ENCODE measurements around the gene CRIP1. TPM values are rescaled to one million over a fixed set of nuclear protein-coding genes. Genes with fewer than 3 reads are reported as not detected.

Gene CRIP1
- total RNA-seq, 1 experiment from 2014 or later, result 0.39 TPM

DNA sequence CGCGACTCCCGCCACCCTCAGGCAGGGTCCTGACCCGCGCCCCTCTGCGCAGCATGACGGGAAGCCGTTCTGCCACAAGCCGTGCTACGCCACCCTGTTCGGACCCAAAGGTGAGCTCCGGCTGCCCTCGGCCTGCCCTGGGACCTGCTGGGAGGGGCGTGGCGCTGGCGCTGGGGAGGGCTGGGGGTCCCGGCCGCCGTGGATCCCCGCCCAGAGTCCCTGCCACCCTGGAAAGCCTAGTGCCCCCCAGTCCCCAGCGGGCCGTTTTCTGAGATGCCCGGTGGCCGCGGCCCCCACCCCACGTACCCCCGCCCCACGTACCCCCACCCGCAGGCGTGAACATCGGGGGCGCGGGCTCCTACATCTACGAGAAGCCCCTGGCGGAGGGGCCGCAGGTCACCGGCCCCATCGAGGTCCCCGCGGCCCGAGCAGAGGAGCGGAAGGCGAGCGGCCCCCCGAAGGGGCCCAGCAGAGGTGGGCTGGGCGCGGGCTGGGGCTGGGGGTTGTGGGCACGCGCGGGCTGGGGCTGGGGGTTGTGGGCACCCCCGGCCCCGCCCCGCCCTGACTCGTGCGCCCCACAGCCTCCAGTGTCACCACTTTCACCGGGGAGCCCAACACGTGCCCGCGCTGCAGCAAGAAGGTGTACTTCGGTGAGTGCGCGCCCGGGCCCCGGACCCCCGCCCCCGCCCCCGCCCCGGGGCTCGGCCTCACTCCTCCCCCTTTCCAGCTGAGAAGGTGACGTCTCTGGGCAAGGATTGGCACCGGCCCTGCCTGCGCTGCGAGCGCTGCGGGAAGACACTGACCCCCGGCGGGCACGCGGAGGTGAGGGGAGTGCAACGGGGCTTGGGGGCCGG is 8.1 kb upstream of the CRIP1 start:
- Histone ChIP-seq H3K4me1 (replicated peaks) (peaks cover 42% of the 10 kb centered on the region), H3K27ac (no peak overlapping the region), H3K4me3 (no peak overlapping the region), H3K36me3 (no peaks in the 10 kb centered on the region), H3K27me3 (replicated peaks) (peaks cover 25% of the 10 kb centered on the region), H3K9me3 (replicated peaks) (no peaks in the 10 kb centered on the region)
- DNase-seq (ENCODE audit: low read depth in 1 of 2, low spot score in 2 of 2), result no peak

DNA sequence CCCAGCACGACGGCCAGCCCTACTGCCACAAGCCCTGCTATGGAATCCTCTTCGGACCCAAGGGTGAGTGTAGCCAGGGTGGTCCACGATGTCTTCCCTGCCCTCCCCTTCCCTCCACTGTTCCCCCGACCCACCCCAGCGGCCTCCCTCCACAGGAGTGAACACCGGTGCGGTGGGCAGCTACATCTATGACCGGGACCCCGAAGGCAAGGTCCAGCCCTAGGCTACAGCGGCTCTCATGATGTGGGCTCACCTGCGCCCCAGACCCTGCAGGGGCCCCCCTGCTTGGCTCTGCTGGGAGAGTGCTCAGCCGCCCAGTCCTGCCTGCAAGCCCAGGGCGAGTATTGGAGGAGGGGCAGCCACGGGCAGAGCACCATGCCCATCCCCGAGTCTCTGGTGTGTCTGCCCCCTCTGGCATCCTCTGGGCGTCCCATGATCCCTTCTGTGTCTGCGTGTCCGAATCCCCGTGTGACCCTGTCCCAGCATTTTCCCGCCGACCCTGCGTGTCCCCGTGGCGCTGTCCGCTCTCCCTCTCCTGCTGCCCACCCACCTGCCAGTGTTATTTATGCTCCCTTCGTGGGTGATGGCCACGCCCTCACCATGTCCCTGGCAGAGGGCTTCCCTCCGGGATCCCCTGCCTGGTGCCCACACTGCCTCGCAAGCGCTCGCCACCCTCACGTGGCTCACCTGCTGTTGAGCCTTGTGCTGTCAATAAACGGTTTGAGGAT is 7.1 kb upstream of the CRIP1 start:
- Histone ChIP-seq H3K4me1 (replicated peaks) (peaks cover 34% of the 10 kb centered on the region), H3K4me3 (no peak overlapping the region), H3K9me3 (replicated peaks) (no peaks in the 10 kb centered on the region), H3K36me3 (no peaks in the 10 kb centered on the region), H3K27me3 (replicated peaks) (peaks cover 22% of the 10 kb centered on the region), H3K27ac (no peak overlapping the region)
- DNase-seq (ENCODE audit: low read depth in 1 of 2, low spot score in 2 of 2), result no peak

DNA sequence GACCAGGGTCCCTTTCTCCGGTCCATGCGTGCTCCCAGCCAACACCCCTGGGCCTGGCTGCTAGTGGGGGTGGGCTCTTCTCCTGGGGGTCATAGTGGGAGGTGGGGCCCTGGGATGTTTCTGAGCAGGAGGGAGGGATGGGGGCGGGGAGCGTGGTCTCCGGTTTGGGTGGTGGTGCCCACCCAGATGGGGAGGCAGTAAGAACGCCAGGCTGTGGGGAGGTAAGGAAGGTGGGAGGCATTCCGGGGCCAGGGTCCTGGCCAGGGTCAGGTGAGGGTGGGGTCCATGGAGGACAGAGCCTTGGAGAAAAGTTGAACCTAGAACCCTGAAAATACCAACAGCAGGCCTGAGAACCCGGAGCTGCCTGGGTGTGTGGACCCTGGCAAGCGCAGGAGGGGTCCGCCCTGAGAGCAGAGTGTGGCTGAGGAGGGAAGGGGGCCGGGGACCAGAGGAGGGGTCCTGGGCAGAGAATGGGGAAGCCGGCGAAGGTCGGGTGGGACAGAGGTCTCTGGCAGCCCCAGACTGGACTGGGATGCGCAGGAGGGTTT is 6.4 kb upstream of the CRIP1 start:
- DNase-seq (ENCODE audit: low read depth in 1 of 2, low spot score in 2 of 2), result no peak
- peaks cover 16% of the 10 kb centered on the region for H3K27me3 ChIP-seq (replicated peaks)
- H3K9me3 ChIP-seq (replicated peaks), result no peaks in the 10 kb centered on the region
- no peak overlapping the region for H3K4me3 ChIP-seq
- no peaks in the 10 kb centered on the region for H3K36me3 ChIP-seq
- no peak overlapping the region; the same call in 1 of the 2 replicates for H3K27ac ChIP-seq
- peaks cover 27% of the 10 kb centered on the region for H3K4me1 ChIP-seq (replicated peaks)

DNA sequence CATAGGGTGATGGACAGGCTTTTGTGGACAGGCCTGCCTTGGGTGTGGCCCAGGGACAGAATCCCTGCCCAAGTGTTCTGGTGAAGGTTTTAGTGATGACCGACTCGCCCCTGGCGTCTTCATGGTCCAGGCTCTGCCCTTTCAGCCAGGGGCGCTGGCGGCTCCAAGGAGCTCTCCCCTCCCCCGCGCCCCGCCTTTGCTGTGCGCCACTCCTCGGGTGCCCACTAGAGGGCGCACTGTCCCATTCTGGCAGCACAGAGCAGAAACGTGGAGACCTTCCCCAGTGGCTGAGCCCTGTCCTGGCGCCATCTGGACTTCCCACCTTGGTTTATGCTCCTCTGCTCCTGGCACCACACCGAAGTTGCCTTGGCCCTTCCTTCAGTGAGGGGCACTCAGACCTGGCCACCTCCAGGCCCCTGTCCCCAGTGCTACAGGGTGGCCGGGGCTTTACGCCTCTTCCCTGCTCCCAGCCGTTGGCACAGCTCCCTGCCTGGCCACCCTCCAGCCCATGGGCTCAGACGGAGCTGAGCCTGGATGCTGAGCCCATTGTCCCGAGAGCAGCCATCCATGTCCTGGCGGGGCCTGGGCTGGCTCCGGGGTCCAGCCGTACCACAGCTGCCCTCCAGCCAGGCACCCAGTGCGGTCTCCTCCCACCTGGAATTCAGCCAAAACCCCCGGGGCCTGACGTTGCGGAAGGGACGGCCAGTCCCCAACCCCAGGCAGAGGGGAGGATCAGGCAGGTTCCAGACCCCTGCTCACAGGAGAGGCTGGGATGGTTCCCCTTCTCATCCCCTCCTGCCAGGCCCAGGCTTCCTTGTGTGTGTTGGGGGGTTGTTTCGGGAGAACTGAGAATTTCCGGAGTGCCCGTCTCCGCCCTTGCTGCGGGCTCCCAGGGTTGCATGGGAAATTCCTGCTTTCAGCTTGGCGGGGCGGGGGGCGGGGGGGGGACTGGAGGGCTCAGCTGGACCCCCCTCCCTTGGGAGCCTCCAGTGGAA is 5.6 kb upstream of the CRIP1 start:
- H3K36me3 ChIP-seq, result no peaks in the 10 kb centered on the region
- peaks cover 23% of the 10 kb centered on the region for H3K4me1 ChIP-seq (replicated peaks)
- H3K27ac ChIP-seq, result peak overlapping the region; percentile 96
- peaks cover 15% of the 10 kb centered on the region for H3K27me3 ChIP-seq (replicated peaks)
- H3K9me3 ChIP-seq (replicated peaks), result no peaks in the 10 kb centered on the region
- peak; percentile 83 to 95 for DNase-seq (ENCODE audit: low read depth in 1 of 2, low spot score in 2 of 2)
- H3K4me3 ChIP-seq, result peak overlapping the region; percentile 35

DNA sequence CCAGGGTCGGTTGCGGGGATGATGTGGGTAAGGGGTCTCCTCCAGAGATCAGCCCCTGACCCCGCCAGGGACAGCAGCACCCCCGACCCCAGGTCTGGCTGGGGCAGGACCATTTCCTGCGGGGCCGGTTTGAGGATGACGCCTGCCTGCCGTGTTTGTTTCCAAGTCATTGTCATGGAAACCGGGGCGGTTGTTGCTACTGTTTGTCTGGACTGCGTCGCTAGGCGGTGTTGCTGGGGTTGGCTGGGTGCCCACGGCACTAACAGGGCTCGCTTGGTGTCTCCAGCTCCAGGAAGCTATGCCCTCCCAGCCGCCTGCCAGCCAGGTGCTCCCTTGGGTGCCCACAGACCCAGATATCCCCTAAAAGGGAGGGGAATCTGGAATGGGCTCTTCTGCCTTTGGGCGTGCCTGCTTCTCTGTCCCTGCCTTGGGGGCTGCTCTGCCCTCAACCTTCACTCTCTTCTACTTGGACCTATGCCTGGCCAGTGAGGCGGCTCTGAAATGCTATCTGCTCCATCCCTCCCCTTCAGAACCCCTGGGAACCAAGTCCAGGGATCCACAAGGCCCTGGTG is 4.7 kb upstream of the CRIP1 start:
- no peaks in the 10 kb centered on the region for H3K36me3 ChIP-seq
- peaks cover 24% of the 10 kb centered on the region for H3K4me1 ChIP-seq (replicated peaks)
- peak overlapping the region; percentile 96 for H3K27ac ChIP-seq
- peaks cover 16% of the 10 kb centered on the region for H3K27me3 ChIP-seq (replicated peaks)
- no peaks in the 10 kb centered on the region for H3K9me3 ChIP-seq (replicated peaks)
- H3K4me3 ChIP-seq, result peak overlapping the region; percentile 35; the same call in 1 of the 2 replicates
- DNase-seq (ENCODE audit: low read depth in 1 of 2, low spot score in 2 of 2), result peak; percentile 91 to 97

DNA sequence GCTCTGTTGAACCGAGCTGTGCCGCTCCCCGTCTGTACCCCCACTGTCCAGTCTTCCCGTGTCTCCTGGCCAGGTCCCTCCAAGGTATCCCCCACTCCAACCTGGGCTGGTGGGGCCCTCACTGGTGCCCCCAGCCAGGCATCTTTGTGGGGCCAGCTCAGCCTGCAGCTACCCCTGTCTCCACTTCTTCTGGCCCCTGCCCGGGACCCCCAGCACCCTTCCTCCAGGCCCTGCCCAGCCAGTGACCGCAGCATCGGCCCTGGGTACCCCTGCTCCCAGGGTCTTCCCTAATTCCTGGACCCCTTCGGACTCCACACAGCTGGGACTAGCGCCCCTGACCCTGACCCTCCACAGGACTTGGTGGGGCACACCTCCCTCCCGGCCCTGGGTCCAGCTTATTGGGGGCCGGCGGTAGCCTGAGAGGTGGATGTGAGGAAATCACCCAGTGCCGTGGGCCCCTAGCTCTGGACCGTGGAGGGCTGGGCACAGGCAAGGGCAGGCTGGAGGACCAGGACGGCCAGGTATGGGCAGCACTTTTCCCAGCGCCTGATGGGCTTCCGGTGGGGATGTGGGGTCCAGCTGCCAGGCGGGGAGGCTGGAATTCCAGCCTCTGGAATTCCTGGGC is 4.1 kb upstream of the CRIP1 start:
- no peak for DNase-seq (ENCODE audit: low read depth in 1 of 2, low spot score in 2 of 2)
- no peak overlapping the region for H3K4me3 ChIP-seq
- peaks cover 22% of the 10 kb centered on the region for H3K27me3 ChIP-seq (replicated peaks)
- no peaks in the 10 kb centered on the region for H3K9me3 ChIP-seq (replicated peaks)
- peaks cover 31% of the 10 kb centered on the region for H3K4me1 ChIP-seq (replicated peaks)
- H3K36me3 ChIP-seq, result no peaks in the 10 kb centered on the region
- peak overlapping the region; percentile 96 for H3K27ac ChIP-seq

DNA sequence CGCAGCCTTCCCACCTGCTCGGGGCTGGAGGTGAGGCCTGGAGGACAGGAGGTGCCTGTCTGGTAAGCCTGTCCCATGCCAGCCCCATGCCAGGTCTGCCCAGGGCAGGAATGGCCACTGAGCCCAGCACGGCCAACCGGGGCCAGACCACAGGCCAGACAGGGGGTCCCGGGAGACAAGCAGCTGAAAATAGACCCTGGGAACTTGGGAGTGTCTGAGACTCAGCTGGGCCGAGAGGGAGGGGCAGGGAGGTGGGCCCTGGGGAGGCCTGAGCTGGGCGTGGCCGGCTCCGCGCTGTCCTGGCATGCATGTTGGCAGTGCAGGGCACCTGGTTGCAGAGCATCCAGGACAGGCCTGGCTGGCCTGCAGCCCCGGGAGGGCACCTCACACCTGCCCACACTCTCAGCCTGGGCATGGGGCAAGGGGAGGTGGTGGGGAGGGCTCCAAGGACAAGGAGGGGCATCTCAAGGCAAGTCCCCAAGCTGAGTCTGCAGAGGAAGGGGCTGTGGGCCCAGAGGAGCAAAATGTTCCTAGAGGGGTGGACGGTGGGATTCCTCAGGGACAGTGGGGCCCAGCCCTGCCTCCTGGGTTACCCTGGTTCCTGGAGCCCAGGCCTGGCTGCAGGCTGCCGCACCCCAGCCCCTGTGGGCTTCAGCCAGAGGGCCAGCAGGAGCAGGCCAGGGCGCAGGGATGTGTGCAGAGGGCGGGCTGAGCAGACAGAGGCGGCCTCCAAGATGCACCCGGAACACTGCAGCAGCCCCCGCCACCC is 3.2 kb upstream of the CRIP1 start:
- DNase-seq (ENCODE audit: low read depth in 1 of 2, low spot score in 2 of 2), result no peak
- Histone ChIP-seq H3K27me3 (replicated peaks) (peaks cover 27% of the 10 kb centered on the region), H3K9me3 (replicated peaks) (no peaks in the 10 kb centered on the region), H3K4me3 (no peak overlapping the region), H3K36me3 (no peaks in the 10 kb centered on the region), H3K4me1 (replicated peaks) (peaks cover 32% of the 10 kb centered on the region), H3K27ac (no peak overlapping the region)

DNA sequence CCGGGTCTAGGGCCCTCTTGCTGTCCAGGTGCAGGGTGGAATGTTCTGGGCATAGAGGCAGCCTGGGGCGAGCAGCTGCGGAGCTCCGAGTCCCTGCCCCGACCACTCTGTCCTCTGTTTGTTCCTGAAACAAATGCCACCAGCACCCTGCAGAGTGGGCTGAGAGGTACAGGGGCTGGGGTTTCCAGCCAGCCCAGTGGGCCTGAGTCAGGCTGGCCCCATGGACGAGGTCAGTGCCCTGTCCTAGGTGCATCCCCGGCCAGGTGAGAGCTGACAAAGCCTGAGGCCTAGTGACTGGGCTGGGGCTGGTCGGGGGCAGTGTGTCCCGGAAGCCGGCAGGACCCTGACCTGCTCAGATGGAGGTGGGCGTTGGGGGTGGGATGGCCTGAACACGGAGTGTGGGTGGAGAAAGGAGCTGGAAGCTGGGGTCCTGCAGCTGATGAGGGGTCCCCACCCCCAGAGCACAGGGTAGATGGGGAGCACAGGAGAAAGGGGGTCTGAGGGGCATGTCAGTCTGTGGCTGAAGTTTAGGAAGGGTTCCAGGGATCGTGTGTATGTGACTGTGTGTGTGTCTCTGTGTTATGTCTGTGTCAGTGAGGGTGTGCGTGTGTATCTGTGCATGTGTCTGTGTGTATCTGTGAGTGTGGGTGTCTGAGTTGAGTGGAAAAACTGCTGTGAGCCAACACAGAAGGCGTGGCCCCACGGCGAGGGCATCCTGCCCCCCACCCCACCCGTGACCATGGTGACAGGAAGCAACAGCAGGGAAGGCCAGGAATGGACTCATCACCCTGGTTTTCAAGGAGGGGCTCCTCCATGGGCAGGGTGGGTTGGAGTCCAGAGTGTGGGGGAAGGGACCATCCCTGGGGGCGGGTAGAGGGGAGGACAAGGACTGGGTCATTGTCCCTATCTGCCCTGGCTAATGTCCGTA is 2.4 kb upstream of the CRIP1 start:
- no peak for DNase-seq (ENCODE audit: low read depth in 1 of 2, low spot score in 2 of 2)
- Histone ChIP-seq H3K36me3 (no peaks in the 10 kb centered on the region), H3K27me3 (replicated peaks) (peaks cover 27% of the 10 kb centered on the region), H3K4me1 (replicated peaks) (peaks cover 32% of the 10 kb centered on the region), H3K9me3 (replicated peaks) (no peaks in the 10 kb centered on the region), H3K27ac (no peak overlapping the region), H3K4me3 (no peak overlapping the region)

DNA sequence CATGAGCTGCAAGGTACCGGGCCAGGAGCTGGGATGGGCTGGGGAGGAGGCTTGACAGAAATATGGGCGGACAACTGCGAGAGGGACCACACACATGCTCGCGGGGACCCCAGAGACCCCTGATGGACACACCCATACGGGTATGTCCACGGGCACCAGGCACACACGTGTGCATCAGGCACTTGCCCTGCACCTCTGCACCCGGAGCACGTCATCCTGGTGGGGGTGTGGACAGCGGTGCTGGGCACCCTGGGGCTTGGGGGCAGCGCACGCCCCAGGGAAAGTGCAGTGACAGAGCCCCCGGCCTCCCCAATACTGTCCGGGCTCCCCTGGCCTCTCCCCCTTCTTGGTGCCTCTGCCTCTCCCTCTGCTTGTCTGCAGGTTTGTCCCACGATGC is 1.7 kb upstream of the CRIP1 start:
- H3K36me3 ChIP-seq, result no peaks in the 10 kb centered on the region

DNA sequence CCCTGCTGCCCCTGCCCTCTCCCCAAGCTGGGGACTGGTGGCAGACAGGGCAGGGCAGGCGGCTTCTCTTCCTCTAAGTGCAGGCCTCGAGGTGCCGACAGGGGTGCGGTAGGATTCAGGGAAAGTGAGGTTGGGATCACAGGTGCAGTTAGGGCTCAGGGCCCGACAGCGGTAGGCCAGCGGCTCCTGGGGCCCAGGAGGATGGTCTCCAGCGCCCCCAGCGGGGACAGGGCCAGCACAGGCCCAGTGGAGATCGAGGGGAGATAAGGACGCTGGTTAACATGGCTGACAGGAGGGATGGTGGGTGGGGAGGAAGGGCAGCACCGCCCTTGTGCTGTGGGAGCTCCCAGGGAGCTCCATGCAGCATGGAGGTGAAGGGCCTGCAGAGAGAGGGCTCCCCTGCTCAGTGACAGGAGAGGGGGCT is 935 bp upstream of the CRIP1 start:
- no peak for DNase-seq (ENCODE audit: low read depth in 1 of 2, low spot score in 2 of 2)

More for the DNA sequence above, 1.7 kb upstream of the CRIP1 start:
- Histone ChIP-seq H3K9me3 (replicated peaks) (no peaks in the 10 kb centered on the region), H3K27ac (no peak overlapping the region), H3K27me3 (replicated peaks) (peaks cover 27% of the 10 kb centered on the region), H3K4me3 (no peak overlapping the region), H3K4me1 (replicated peaks) (peaks cover 38% of the 10 kb centered on the region)
- DNase-seq (ENCODE audit: low read depth in 1 of 2, low spot score in 2 of 2), result no peak

DNA sequence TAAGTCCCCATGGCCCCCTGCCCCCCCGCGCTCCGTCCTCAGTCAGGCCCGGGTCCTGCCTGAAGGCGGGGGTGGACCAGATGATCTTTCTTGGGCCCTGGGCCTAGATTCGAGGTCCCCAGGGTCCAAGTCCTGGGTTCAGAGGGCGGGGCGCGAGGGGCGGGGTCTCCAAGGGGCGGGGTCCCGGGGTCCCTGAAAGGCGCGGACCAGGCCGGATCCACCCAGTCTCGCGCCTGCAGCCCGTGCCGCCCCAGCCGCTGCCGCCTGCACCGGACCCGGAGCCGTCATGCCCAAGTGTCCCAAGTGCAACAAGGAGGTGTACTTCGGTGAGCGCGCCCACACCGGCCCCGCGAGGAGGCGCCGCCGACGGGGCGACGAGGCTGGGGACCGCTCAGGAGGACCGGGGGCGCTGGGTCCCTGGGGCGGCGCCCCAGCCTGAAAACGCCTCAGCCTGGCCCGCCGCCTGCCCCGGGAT is 325 bp downstream of the CRIP1 start:
- Histone ChIP-seq H3K4me3 (no peak overlapping the region), H3K4me1 (replicated peaks) (peaks cover 29% of the 10 kb centered on the region), H3K27ac (no peak overlapping the region)

More for the DNA sequence above, 935 bp upstream of the CRIP1 start:
- Histone ChIP-seq H3K27ac (no peak overlapping the region), H3K9me3 (replicated peaks) (no peaks in the 10 kb centered on the region), H3K4me1 (replicated peaks) (peaks cover 38% of the 10 kb centered on the region), H3K36me3 (no peaks in the 10 kb centered on the region; the same call in 1 of the 2 replicates), H3K27me3 (replicated peaks) (peaks cover 27% of the 10 kb centered on the region), H3K4me3 (no peak overlapping the region)

More for the DNA sequence above, 325 bp downstream of the CRIP1 start:
- DNase-seq (ENCODE audit: low read depth in 1 of 2, low spot score in 2 of 2), result no peak
- Histone ChIP-seq H3K27me3 (replicated peaks) (peaks cover 27% of the 10 kb centered on the region), H3K36me3 (peaks cover 7% of the 10 kb centered on the region), H3K9me3 (replicated peaks) (no peaks in the 10 kb centered on the region)
